GM19372 (cell line): ENCODE measurements around the gene KCNN3.
A peak's percentile ranks its signal among the peaks of the same experiment; 100 is the strongest.
"Not testable (repeated sequence)": the region's sequence is repeated elsewhere in the genome, so short reads cannot be mapped to it uniquely, and the experiment has no call there.

Experiments
- ATAC-seq: cut with Tn5 transposase; IDR thresholded peaks from one replicate; pipeline ENCODE4 v1.9.1; 2021; ENCODE audit warnings: mild to moderate bottlenecking, low read depth, moderate library complexity; ENCODE audit not compliant: unreplicated experiment

Gene KCNN3

DNA sequence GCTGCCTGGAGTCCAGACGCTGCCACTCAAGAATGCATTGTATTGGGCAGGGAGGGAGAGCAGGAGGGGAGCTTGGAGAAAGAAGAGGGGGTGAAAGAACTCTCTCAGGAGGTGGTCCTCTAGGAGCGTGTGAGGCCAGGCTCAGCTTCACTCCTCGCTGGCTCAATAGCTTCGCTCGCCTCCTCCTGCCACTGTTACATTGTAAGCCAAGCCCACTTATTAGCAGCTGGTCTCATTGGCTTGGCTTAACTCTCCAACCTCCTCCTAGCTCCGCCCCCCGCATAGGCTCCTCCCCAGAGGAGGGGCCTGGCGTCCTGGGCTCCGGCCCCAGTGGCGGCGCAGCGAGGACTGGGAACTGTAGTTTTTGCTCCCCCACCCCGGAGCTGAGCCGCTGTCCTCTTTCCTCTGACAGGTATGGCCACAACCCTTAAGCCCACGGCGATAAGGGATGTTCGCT, at the start of gene KCNN3:
TSS of gene KCNN3 (minus strand) at position 167 of the 457 bp plus-strand sequence. CDS start 317 bp downstream, outside the sequence.
- peak; percentile 95 for ATAC-seq

DNA sequence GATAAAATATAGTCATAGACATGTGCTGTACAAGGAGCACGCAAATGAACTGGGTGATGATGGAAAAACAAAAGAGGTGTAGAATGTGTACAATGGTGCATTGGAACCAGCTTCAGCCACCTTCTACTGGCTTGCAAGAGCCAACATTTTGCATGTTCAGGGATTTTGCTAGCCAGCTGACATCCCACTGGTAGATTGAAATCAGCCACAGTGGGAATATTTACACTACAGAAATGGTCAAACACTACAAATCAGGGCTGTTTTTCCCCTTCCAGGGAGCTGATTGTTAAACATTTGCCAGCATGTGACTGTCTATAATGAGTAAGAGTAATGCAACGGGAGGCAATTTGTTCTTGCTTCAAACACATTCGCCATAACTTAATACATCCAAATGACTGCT, 43.2 kb upstream of the KCNN3 start:
- ATAC-seq: no peak

DNA sequence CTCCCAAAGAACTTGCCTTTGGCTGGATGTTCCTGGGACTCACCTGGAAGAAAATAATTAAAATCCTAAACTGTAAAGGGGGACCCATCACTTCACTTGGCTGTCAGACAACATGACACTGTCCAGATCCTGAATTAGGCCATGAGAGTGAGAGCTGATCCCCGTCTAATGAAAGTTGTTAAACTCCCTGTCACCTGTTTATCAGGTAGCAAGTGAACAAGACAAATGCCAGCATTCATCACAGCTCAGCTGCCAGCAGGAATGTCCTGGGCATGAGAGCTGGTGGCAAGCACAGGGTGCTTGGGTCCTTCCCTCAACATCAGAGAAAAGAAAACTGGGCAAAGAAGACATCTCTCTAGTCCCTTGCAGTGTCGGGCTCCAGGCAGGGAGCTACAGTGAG, 42.7 kb upstream of the KCNN3 start:
- ATAC-seq: no peak

DNA sequence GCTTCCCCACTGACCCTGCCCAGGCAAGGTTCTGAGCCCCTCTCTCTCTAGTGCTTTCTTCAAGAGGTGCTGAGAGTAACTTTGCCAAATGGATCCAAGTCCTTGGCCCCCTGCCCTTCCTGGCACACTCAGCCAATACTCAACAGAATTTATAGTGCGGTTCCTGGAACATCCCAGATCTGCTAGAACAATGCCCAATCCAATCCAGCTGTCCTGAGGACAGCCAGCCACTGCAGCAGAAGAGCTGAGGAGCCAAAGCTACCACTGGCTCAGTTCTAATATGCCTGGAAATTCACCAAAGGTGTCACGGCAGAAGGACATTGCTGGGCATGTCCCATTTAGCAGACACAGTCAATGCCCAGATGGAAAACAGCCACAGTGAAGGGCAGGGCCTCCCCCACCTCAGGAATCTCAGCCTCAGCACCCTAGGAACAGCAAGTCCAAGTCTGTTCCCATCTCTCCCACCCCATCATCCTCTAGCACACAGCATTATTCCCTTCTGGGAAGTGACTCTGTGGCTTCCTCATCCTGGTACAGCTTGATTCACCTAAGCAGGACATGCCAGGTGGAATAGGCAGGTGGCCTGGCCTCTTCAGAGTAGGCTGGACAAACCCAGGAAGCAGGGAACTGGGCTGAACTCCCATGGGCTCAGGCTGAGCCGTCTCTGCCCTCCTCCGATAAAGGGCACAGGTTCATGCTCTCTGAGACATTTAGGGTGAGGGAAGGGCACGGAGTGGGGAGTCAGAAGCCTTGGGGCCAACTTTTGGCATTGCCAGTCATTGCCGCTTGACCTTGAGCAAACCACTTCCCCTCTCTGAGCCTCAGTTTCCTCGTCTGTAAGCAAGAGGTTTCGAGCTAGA, 41.8 kb upstream of the KCNN3 start:
- no peak for ATAC-seq

DNA sequence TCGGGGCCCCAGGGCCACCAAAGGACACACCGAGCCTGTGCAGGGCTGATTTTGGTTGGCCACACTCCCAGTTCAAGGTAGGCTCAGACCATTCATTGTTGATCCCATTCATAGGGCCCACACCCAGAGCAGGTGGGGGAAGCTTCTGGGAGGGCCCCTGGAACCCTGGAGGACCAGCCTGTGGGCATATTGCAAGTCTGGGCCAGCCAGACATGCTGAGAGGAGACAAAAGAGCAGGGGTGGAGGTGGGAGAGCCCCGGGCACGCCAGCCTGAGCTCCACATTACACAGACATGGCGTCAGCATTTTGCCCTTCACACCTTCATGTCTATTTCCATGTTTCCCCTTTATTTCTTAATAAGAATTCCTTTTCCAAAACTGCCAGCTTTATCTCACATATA, 40.8 kb upstream of the KCNN3 start:
- ATAC-seq: no peak

DNA sequence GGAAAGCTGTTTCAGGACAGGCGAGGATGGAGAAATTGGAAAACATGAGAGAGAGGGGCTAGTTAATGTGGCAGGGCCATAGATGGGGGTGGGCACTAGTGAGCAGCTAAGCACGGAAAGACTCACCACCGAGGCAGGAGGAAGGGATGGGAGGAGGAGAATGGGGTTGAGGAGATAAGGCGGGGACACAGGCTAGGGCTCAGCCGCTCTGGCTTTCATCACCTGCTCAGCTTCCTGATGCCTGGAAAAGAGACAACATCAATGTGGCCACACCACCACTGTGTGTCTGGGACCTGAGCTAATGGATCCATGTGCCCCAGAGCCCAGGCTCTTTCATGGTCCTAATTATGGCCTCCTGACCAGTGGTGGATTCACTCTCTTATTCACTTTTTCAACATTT, 38.9 kb upstream of the KCNN3 start:
- no peak for ATAC-seq

DNA sequence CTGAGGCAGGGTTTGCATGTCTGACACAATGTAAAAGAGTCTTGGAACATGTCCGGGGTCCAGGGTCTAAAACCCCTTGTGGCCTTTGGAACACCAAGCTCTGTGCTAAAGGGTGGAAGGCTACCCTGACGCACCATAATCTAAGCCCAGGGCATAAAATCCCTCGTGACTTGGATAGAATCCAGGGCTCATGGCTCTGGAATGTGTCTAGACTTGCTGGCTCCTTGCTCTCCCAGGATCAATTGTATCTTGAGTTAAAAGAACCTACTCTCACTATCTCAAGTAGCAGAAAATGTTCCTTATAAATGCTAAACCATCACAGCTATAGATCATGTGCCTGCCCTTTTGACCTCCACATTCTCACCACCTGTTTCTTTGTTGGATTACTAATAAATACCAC, 38.0 kb upstream of the KCNN3 start:
- ATAC-seq: not testable (repeated sequence)

DNA sequence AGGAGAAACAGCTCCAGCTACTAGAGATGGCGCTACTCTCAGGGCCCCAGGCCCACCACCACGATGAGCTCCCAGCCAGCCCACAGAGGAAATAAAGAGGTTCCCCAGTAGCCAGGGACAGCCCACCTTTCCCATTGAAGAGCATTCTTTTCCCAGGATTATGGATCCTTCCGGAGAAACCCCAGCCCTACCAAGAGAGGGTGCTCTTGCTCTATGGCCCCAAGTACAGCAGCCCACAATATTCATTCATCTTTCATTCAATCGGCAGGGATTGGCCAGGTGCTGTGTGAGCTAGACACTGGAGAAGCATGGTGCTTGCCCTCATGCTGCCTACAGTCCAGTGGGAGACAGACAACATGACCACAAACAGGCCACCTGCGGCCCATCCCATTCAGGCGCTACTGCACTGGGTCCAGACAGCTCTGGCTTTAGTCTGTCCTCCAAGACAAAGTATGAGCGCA, 36.6 kb upstream of the KCNN3 start:
- ATAC-seq: no peak

DNA sequence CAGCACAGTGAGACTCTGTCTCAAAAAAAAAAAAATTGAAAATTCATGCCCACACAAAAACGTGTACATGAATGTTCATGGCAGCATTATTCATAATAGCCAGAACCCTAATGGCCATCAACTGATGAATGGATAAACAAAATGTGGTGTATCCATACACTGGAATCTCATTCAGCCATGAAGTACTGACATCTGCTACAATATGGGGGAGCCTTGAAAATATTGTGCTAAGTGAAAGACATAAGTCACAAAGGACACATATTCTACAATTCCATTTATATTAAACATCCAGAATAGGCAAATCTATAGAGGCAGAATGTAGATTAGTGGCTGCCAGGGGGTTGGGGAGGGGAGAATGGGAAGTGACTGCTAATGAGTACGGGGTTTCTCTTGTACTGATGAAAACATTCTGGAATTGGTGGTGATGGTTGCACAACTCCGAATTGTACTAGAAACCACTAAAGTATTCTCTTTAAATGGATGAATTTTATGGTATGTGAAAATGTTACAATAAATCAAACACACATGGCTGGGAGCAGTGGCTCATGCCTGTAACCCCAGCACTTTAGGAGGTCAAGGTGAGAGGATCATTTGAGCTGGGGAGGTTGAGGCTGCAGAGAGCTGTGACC, 33.0 kb upstream of the KCNN3 start:
- ATAC-seq: no peak

DNA sequence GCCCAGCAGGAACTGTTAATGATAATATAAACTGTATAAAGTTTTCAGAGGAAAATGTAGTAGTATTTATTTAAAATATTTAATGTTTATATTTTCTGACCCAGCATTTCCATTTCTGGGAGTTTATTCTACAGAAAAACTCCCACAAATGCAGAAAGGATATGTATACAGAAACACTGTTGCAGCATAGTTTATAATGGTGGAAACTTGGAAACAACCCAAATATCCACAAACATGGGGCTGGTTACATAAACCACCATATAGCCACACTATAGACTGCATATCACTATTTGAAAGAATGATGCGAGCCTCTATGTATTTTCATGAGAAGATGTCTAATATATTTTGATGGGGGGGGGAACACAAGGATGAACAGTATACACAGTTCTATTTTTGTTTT, 31.5 kb upstream of the KCNN3 start:
- ATAC-seq: no peak

DNA sequence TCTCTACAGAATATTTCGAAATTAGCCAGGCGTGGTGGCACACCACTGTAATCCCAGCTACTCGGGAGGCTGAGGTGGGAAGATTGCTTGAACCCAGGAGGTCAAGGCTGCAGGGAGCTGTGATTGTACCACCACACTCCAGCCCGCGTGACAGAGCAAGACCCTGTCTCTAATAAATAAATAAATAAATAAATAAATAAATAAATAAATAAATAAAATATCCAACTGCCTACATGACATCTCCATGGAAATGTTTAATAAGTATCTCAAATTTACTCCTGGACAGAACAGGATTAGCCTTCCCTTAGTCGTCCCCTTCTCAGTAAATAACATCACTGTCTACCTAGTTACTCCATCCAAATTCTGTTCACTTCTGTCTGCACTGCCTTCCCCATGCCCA, 29.0 kb upstream of the KCNN3 start:
- ATAC-seq: no peak

DNA sequence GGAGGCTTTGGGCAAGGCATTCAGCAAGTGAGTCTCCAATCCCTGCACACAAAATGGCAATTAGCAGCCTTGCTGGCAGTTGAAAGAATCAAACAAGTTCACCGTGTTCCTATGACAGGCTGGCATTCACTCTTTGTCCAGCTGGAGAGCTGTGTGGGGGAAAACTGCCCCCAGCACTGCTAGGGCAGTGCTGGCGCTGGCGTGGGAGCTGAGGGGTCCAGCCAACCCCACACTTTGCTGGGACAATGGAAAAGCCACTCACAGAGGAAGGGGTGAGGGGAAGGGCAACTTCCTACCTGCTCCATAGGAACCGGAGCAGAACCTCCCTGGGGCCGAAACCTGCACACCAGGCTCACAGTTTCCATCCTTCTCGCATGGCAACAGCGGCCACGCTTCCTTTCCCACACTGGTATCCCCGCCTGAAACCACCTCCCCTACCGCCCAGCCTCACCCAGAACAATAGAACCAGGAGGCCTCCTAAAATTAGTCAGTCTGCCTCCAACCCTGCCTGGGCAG, 26.7 kb upstream of the KCNN3 start:
- ATAC-seq: no peak

DNA sequence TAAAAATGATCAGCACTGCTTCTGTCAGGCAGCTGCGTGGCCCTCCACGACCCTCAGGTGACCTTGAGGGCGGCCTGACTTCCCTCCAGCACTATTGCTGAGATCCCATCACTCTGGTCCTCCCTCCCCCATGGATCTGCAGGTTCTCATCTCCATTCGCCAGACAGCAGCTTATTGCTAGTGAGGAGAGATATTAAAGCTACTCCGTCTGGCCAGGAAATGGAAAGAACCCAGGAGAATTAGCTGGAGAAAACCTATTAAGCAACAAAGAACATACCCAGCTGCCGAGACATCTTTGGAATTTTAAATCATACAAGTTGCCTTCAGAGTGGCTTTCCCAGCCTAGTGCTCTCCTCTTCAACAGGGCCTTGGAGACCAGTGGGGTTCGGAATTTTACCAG, 25.7 kb upstream of the KCNN3 start:
- no peak for ATAC-seq

DNA sequence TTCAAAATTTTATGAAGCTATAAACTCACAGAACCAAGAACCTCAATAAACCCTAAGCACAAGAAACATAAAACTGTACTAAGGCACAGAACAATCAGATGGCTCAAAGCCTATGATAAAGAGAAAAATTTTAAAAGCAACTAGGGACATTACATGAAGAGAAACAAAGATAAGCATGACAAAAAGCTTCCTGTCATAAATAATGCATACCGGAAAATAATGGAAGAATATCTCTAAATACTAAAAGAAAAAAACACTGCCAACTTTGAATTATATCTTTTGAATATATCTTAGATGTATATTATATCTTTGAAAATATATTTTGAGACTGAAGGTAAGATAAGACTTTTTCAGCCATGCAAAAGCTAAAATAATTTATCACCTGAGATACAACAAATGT, 21.4 kb upstream of the KCNN3 start:
- ATAC-seq: no peak

DNA sequence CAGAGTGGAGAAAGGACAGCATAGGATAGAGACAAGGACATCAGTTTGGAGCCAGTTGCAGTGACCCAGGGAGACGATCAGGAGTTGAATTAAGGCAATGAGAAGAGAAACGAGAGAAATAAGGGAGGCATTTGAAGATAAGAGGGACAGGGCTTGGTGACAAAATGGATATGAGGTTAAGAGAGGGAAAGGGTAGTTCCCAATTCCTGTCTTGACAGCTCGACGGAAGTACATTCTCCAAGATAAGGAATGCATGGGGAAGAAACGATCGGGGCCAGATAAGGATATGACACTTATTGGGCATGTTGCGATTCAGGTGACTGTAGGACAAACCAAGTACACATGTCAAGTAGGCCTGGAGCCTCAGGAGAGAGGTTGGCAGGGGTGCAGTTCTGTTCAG, 18.7 kb upstream of the KCNN3 start:
- no peak for ATAC-seq

DNA sequence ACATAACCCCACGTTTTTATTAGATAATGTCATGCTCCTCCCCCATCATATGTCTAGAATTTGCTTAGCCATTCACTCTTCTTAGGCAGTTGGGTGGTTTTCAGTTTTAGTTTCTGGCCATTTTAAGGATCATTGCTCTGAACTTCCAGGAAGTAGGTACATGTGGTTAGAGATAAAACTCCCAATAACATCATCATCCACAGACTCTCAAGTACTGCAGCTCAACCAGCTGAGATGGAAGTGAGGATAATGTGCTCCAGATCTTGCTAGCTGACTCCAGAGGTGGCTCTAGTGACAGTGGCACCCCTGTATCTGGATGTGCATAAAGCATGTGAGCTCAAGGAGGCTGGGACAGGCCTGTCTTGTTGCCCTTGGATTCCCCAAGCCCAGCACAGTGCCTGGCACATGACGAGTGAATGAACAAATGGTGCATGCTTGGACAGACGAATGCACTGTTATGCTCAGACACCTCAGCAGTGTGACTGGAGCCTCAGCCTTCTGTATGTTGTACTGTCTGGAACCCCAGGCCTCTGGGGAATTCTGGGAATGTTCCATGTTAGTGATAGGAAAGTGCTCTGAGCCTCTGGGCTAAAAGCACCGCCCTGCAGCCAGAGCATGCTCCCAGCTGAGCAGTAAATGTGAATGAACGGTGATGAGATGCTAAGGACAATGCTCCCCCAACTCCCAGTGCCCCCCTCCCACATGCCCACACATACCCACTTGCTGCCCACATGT, 16.4 kb upstream of the KCNN3 start:
- ATAC-seq: no peak

DNA sequence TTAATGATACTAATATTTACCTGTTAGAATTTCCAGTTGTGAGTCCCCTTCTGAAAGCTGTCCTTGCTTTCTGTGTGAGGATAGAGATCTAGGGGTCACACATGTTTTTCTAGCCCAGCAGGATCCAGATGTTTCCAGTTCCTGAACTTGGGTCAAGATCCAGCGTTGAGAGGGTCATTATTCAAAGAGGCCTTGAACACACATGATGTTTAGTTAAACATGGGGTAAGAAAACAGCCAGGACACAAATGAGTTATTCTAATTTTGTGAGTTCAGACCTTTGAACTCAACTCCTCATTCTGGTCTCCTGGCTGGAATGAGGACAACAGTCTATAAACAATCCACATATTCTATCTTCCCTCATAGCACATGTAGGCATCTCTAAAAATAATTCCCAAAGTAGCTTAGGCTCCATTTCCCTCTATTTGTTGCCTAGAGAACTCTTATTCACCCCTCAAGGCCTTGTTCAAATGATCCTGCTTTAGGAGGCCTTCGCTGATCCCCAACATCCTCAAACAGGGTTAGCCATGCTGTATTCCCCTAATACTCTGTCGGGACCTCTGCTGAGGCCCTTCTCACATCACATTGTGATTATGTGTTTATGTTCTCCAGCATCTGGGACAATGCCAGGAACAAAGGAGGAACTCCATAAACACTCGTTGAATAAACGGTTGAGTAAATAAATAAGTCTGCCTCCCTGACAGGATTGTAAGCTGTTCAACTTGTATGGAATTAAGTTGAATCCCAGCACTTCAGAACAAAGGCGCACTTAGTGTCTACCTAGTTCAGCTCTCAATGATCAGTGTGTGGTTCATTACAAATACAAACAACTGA, 15.0 kb upstream of the KCNN3 start:
- ATAC-seq: no peak

DNA sequence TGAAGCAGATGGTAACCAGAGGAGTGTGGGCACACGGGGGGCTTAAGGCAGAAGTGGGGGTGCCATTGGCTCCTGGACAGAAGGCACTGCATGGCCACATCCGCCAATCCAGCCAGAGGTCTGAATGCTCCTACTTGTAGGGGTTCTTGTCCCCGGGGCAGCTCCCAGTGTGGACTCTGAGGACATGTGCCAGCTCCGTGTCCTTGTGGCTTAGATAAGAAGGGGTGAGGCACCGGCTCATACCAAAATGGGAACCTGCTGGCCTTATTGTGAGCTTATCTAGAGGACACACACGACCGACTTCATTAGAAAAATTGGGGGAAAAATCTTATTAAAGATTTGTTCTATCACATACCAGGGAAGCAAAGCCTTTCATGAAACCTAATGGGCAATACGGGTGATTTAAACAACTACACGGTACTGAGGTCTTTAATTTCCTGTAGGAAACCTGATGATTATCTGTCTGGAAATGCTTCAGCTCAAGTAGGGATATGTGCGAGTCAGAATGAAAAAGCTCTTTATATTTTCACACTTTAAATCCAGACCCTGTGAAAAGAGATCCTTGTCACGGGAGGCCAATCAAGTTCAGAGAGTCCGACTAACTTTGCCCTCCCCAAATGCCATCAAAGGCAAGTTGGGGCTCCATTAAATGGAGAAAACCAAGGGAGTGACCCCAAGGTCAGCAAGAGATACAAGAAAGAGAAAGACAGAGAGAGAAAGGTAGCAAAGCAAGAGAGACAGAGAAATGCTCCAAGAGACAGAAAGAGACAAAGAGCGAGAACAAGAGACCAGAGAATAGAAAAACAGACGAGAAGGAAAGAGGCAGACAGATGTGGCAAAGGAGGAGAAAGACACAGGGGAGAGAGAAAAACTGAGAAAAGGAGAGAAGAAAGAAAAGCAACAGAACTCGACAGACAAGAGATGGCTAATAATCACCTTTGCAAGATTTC, 14.1 kb upstream of the KCNN3 start:
- ATAC-seq: no peak
